ENCODE measurements around the gene FAM217B. TPM values are rescaled to one million over a fixed set of nuclear protein-coding genes. Genes with fewer than 3 reads are reported as not detected.

The FAM217B gene
- total and polyA plus RNA-seq, 2 of the 8 experiments (the other 6 are each of a cell fraction or from before 2014, with no cell fraction given) = 5.4 to 28.5 TPM

- TF ChIP-seq SIRT6 (IDR thresholded peaks at IDR 0.05; ENCODE audit: low read length) = no peak
These were observed 14.3 kb upstream of the FAM217B start (continued) for GRCh38 chr20:59925899-59926298.

Data from H1 (cell line).